OCI-LY1 (cell line): ENCODE measurements around the gene IKBIP.

Experiments
- EZH2 ChIP-seq: fragments of 200-600 bp; sonication (generic), shearing (Covaris generic); IDR thresholded peaks from 2 replicates; pipeline ENCODE4 v1.8.0; 2017; ENCODE audit warnings: borderline replicate concordance, mixed run types, mild to moderate bottlenecking, antibody characterized with exemption, low read length, moderate library complexity, mixed read lengths
- TF ChIP-seq, protein P1 (sequence below): fragments of 200-600 bp; sonication (generic), shearing (Covaris generic); IDR thresholded peaks from 2 replicates; pipeline ENCODE4 v1.5.1; 2017; ENCODE audit warnings: mild to moderate bottlenecking, antibody characterized with exemption, low read length, moderate library complexity, mixed read lengths

DNA sequence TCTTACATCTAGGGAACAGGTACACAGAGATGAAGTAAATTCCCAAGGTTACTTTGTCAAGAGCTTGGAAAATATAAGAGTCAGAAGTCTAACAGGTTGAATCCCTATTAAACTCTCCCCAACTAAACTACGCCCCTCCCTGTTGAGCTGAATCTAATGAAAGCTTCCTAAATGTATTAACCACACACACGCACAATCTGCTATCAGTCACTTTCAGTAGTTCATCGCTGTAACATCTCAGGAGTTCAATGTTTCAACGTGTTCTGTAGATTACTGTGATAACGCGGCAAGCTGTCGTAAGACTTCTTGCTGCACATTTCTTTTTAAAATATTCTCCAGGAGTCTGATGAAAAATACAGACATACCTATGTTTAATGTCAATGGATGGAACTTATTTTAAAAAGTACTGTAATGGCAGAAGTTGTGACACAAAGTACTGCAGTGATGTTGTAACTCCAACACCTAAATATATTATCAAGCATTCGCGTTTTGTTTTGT lies 51.7 kb downstream of the IKBIP start:
- TF ChIP-seq, protein P1, sequence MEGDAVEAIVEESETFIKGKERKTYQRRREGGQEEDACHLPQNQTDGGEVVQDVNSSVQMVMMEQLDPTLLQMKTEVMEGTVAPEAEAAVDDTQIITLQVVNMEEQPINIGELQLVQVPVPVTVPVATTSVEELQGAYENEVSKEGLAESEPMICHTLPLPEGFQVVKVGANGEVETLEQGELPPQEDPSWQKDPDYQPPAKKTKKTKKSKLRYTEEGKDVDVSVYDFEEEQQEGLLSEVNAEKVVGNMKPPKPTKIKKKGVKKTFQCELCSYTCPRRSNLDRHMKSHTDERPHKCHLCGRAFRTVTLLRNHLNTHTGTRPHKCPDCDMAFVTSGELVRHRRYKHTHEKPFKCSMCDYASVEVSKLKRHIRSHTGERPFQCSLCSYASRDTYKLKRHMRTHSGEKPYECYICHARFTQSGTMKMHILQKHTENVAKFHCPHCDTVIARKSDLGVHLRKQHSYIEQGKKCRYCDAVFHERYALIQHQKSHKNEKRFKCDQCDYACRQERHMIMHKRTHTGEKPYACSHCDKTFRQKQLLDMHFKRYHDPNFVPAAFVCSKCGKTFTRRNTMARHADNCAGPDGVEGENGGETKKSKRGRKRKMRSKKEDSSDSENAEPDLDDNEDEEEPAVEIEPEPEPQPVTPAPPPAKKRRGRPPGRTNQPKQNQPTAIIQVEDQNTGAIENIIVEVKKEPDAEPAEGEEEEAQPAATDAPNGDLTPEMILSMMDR: no peak
- no peak for TF ChIP-seq EZH2
